Thyroid gland (tissue), 4 donors: Measurements from ENCODE around the gene FAM241B.

ENCODE experiments used
- POLR2A ChIP-seq, 2 donors: fragments of 450-650 bp; IDR thresholded peaks; one replicate each; pipeline ENCODE4 v1.6.1; 2017; ENCODE audit warnings: antibody characterized with exemption in 2 of 2, mild to moderate bottlenecking in 2 of 2, moderate library complexity in 1 of 2
- TF ChIP-seq, protein P1 (sequence below), 6 experiments: fragments of 200-600 bp in 3 of 6; fragments of 450-650 bp in 3 of 6; sonication (generic) in 3 of 6; IDR thresholded peaks; one replicate each; pipeline ENCODE4 v1.5.1; 2016 to 2019; ENCODE audit warnings: antibody characterized with exemption in 6 of 6, mild to moderate bottlenecking in 2 of 6, inconsistent platforms in 1 of 6, moderate library complexity in 1 of 6

DNA sequence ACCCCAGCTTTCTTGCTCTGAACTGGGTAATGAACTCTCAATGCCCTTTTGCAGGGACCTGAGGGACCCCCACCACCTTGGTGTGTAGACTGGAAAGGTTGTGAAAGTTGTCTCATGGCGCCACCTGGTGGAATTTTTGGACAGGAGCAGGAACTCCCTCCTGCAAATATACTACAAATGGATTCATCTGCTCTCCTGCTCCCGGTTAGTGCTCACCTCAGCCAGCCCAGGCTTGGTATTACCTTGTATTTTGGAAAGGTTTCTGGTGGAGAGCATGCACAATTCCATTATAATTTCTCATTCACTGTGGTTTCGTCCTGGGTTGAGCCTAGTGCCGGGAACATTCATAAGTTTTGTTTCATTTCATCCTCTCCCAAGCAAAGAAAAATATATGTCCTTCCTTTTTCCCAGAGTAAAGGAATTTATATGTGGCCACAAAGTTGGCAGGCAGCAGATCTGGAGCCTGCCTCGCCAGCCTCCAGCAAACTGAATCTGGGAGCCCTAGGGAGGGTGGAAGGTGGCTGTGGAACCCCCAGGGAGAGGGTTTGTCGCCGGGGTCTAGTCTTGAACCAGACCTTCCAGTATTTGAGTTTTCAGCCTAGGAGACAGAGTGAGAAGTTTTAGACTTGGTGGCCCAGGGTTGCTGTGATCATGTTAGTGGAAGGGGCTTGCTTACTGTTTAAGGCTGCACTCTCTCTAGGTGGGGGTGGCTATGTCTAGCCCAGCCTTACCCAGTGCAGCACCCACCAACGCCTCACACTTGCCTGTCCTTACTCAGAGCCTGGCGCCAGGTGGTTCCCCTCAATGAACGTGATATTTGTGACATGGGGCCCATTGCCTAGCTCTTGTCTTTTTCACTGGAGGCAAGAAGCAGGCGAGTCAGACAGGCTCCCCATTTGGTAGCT lies 9.5 kb downstream of the FAM241B start:
- TF ChIP-seq, protein P1, sequence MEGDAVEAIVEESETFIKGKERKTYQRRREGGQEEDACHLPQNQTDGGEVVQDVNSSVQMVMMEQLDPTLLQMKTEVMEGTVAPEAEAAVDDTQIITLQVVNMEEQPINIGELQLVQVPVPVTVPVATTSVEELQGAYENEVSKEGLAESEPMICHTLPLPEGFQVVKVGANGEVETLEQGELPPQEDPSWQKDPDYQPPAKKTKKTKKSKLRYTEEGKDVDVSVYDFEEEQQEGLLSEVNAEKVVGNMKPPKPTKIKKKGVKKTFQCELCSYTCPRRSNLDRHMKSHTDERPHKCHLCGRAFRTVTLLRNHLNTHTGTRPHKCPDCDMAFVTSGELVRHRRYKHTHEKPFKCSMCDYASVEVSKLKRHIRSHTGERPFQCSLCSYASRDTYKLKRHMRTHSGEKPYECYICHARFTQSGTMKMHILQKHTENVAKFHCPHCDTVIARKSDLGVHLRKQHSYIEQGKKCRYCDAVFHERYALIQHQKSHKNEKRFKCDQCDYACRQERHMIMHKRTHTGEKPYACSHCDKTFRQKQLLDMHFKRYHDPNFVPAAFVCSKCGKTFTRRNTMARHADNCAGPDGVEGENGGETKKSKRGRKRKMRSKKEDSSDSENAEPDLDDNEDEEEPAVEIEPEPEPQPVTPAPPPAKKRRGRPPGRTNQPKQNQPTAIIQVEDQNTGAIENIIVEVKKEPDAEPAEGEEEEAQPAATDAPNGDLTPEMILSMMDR (IDR thresholded peaks at IDR 0.05) = peak; percentile 19 to 84 (median 76)
- no peak for TF ChIP-seq POLR2A (IDR thresholded peaks at IDR 0.05)
